ENCODE results near the gene MERTK.

MERTK gene

GRCh38 chr2:112007493-112007892, 109.1 kb downstream of the MERTK start:
- H2AFZ ChIP-seq (ENCODE audit: low read depth), result no peak overlapping the region
- peaks cover 20% of the 10 kb centered on the region for H3K4me1 ChIP-seq (ENCODE audit: low read depth, poor library complexity, severe bottlenecking)
- H3K27me3 ChIP-seq (ENCODE audit: insufficient read depth, low read depth), result no peaks in the 10 kb centered on the region
- TF ChIP-seq, protein P1, sequence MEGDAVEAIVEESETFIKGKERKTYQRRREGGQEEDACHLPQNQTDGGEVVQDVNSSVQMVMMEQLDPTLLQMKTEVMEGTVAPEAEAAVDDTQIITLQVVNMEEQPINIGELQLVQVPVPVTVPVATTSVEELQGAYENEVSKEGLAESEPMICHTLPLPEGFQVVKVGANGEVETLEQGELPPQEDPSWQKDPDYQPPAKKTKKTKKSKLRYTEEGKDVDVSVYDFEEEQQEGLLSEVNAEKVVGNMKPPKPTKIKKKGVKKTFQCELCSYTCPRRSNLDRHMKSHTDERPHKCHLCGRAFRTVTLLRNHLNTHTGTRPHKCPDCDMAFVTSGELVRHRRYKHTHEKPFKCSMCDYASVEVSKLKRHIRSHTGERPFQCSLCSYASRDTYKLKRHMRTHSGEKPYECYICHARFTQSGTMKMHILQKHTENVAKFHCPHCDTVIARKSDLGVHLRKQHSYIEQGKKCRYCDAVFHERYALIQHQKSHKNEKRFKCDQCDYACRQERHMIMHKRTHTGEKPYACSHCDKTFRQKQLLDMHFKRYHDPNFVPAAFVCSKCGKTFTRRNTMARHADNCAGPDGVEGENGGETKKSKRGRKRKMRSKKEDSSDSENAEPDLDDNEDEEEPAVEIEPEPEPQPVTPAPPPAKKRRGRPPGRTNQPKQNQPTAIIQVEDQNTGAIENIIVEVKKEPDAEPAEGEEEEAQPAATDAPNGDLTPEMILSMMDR (conservative IDR thresholded peaks at IDR 0.05; ENCODE audit: low read depth, low read length), result no peak
- no peak overlapping the region for H3K27ac ChIP-seq
- H3K4me2 ChIP-seq, result no peak overlapping the region
- no peak overlapping the region for H3K9ac ChIP-seq
- H3K36me3 ChIP-seq (ENCODE audit: insufficient read depth), result no peaks in the 10 kb centered on the region
- no peaks in the 10 kb centered on the region for H3K79me2 ChIP-seq (ENCODE audit: insufficient read depth, low read depth)
- no peaks in the 10 kb centered on the region for H4K20me1 ChIP-seq (ENCODE audit: insufficient read depth)
- H3K4me3 ChIP-seq (IDR thresholded peaks at IDR 0.05; ENCODE audit: insufficient read depth, low read depth, low read length), result no peak overlapping the region

DNA sequence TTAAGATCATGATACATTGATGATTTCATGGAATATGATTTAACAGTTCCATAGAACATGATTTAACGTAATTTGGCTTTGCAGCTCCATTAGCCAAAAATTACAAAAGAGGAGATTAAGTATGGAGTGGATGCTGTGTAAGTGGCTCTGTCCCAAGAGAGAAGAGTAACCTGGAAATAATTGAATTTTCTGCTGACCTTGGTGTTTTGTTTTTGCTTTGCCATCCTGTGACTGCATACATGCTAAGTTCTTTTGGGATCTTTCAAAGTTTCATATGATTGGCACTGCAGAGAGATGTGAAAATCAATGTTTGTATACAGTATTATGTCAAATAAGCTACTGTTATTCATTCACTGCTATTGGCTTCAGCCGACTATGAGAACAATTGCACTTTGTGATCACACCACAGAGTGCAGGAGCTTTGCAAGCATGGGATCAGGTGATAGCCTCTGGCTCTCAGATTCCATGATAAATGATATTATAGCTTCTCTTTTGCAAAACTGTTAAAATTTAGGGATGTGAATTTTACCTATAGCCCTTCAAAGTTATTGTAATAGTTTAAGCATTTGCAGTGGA, 110.6 kb downstream of the MERTK start:
- TF ChIP-seq, protein P1 (conservative IDR thresholded peaks at IDR 0.05; ENCODE audit: low read depth, low read length), result no peak
- no peaks in the 10 kb centered on the region for H3K36me3 ChIP-seq (ENCODE audit: insufficient read depth)
- no peak overlapping the region for H3K27ac ChIP-seq
- H3K4me3 ChIP-seq (IDR thresholded peaks at IDR 0.05; ENCODE audit: insufficient read depth, low read depth, low read length), result no peak overlapping the region
- H3K79me2 ChIP-seq (ENCODE audit: insufficient read depth, low read depth), result no peaks in the 10 kb centered on the region
- peaks cover 8% of the 10 kb centered on the region for H3K4me1 ChIP-seq (ENCODE audit: low read depth, poor library complexity, severe bottlenecking)
- no peaks in the 10 kb centered on the region for H4K20me1 ChIP-seq (ENCODE audit: insufficient read depth)
- no peak overlapping the region for H3K4me2 ChIP-seq
- H3K9ac ChIP-seq, result no peak overlapping the region
- H2AFZ ChIP-seq (ENCODE audit: low read depth), result no peak overlapping the region
- no peaks in the 10 kb centered on the region for H3K27me3 ChIP-seq (ENCODE audit: insufficient read depth, low read depth)

DNA sequence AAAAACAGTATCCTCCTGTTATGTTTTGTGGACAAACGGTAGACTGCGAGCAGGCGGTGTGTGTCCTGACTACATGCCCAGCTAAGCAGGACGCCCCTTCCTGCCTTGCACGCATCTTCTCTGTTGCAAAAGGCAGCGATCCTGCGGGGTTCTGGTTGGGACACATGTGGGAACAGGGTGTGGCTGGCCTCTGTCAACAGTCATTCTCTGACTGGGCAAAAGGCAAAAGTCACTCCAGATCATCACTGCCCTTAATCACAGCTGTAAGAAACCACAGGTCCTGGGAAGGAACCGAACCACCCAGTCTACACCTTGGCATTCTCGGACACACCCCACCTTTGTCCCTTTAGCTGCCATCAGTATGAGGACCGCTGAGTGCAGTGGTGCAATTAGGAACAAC, 112.3 kb downstream of the MERTK start:
- no peak overlapping the region for H3K27ac ChIP-seq
- no peak overlapping the region for H3K4me2 ChIP-seq
- H3K9ac ChIP-seq, result no peak overlapping the region
- TF ChIP-seq, protein P1 (conservative IDR thresholded peaks at IDR 0.05; ENCODE audit: low read depth, low read length), result no peak
- no peak overlapping the region for H3K4me3 ChIP-seq (IDR thresholded peaks at IDR 0.05; ENCODE audit: insufficient read depth, low read depth, low read length)
- H4K20me1 ChIP-seq (ENCODE audit: insufficient read depth), result no peaks in the 10 kb centered on the region
- no peaks in the 10 kb centered on the region for H3K27me3 ChIP-seq (ENCODE audit: insufficient read depth, low read depth)
- peaks cover 7% of the 10 kb centered on the region for H3K4me1 ChIP-seq (ENCODE audit: low read depth, poor library complexity, severe bottlenecking)
- no peak overlapping the region for H2AFZ ChIP-seq (ENCODE audit: low read depth)
- H3K36me3 ChIP-seq (ENCODE audit: insufficient read depth), result no peaks in the 10 kb centered on the region
- no peaks in the 10 kb centered on the region for H3K79me2 ChIP-seq (ENCODE audit: insufficient read depth, low read depth)

GRCh38 chr2:112012556-112012955, 114.1 kb downstream of the MERTK start:
- no peak overlapping the region for H3K4me2 ChIP-seq
- H3K79me2 ChIP-seq (ENCODE audit: insufficient read depth, low read depth), result no peaks in the 10 kb centered on the region

More at GRCh38 chr2:112012556-112012955, 114.1 kb downstream of the MERTK start:
- Histone ChIP-seq H3K36me3 (ENCODE audit: insufficient read depth) (no peaks in the 10 kb centered on the region), H3K4me3 (IDR thresholded peaks at IDR 0.05; ENCODE audit: insufficient read depth, low read depth, low read length) (no peak overlapping the region), H3K27ac (no peak overlapping the region), H3K27me3 (ENCODE audit: insufficient read depth, low read depth) (no peaks in the 10 kb centered on the region), H3K9ac (no peak overlapping the region), H4K20me1 (ENCODE audit: insufficient read depth) (no peaks in the 10 kb centered on the region), H3K4me1 (ENCODE audit: low read depth, poor library complexity, severe bottlenecking) (peaks cover 18% of the 10 kb centered on the region), H2AFZ (ENCODE audit: low read depth) (no peak overlapping the region)
- TF ChIP-seq, protein P1 (conservative IDR thresholded peaks at IDR 0.05; ENCODE audit: low read depth, low read length), result no peak

Data from KMS-11 (cell line).